SK-N-SH (cell line): Measurements from ENCODE around the gene STK32A. TPM values are rescaled to one million over a fixed set of nuclear protein-coding genes. Genes with fewer than 3 reads are reported as not detected.

Experiments
- CTCF ChIA-PET: fragments of 300-600, 350-600 bp; formaldehyde crosslinking; extraction: SDS; loops from one replicate; lab custom pipeline; 2021; lab: Yijun Ruan, JAX
- POLR2A ChIA-PET: fragments of 350-600 bp; sonication (Branson Sonifier 250); formaldehyde crosslinking; extraction: SDS; loops from one replicate; lab custom pipeline; 2020; ENCODE audit warnings: antibody characterized with exemption, inconsistent platforms; lab: Yijun Ruan, JAX
- DNase-seq: peaks from one replicate; pipeline ENCODE4 v3.0.0; 2012
- H2AFZ ChIP-seq: fragments of 200-600 bp; sonication (generic); 2 replicates; pipeline ENCODE4 v1.8.1; 2016; ENCODE audit warnings: antibody characterized with exemption, mild to moderate bottlenecking, low read depth
- H3F3A ChIP-seq: fragments of 200-600 bp; sonication (generic); replicated peaks from 2 replicates; pipeline ENCODE3; 2016; ENCODE audit warnings: antibody characterized with exemption, mild to moderate bottlenecking; ENCODE audit not compliant: insufficient read depth
- H3K27ac ChIP-seq, 2 experiments: fragments of 200-500 bp in 1 of 2; fragments of 200-600 bp in 1 of 2; sonication (Bioruptor generic) in 1 of 2; sonication (generic), shearing (Covaris generic) in 1 of 2; 2 replicates each; pipeline versions ENCODE4 v1.5.1 to v1.6.1; 2014 to 2016; ENCODE audit warnings: low read depth in 2 of 2, inconsistent platforms in 1 of 2, low read length in 1 of 2, mild to moderate bottlenecking in 1 of 2, mixed read lengths in 1 of 2
- H3K27me3 ChIP-seq: fragments of 200-600 bp; sonication (generic), shearing (Covaris generic); 2 replicates; pipeline ENCODE4 v1.6.1; 2016; ENCODE audit warnings: mixed run types; ENCODE audit not compliant: insufficient read depth
- H3K36me3 ChIP-seq, 2 experiments: fragments of 200-500 bp in 1 of 2; fragments of 200-600 bp in 1 of 2; sonication (Bioruptor generic) in 1 of 2; sonication (generic) in 1 of 2; replicated peaks in 1 of 2; 2 replicates each; pipeline versions ENCODE3 to v1.5.1; 2014 to 2016; ENCODE audit warnings: low read length in 1 of 2, mild to moderate bottlenecking in 1 of 2; ENCODE audit not compliant: insufficient read depth in 2 of 2, control insufficient read depth in 1 of 2
- H3K4me1 ChIP-seq, 2 experiments: fragments of 200-500 bp in 1 of 2; fragments of 200-600 bp in 1 of 2; sonication (Bioruptor generic) in 1 of 2; sonication (generic), shearing (Covaris generic) in 1 of 2; 2 replicates each; pipeline versions ENCODE4 v1.5.1 to v1.6.1; 2014 to 2016; ENCODE audit warnings: low read depth in 1 of 2, low read length in 1 of 2, mixed run types in 1 of 2; ENCODE audit not compliant: insufficient read depth in 2 of 2, control insufficient read depth in 1 of 2
- H3K4me2 ChIP-seq: fragments of 200-600 bp; sonication (generic), shearing (Covaris generic); 2 replicates; pipeline ENCODE4 v1.6.1; 2017; ENCODE audit warnings: mixed run types
- H3K4me3 ChIP-seq, 2 experiments: fragments of 200-500 bp in 1 of 2; fragments of 200-600 bp in 1 of 2; sonication (Bioruptor generic) in 1 of 2; sonication (generic), shearing (Covaris generic) in 1 of 2; 2 replicates each; pipeline versions ENCODE4 v1.5.1 to v1.8.1; 2014 to 2016; ENCODE audit warnings: low read depth in 2 of 2, inconsistent platforms in 1 of 2, low read length in 1 of 2, mild to moderate bottlenecking in 1 of 2, mixed read lengths in 1 of 2, moderate library complexity in 1 of 2
- H3K79me2 ChIP-seq: fragments of 200-600 bp; sonication (generic); 2 replicates; pipeline ENCODE4 v1.8.1; 2017; ENCODE audit warnings: mild to moderate bottlenecking; ENCODE audit not compliant: insufficient read depth
- H3K9ac ChIP-seq: fragments of 200-600 bp; sonication (generic); 2 replicates; pipeline ENCODE4 v1.6.1; 2017; ENCODE audit warnings: mixed run types
- H3K9me2 ChIP-seq: fragments of 200-600 bp; sonication (generic); 2 replicates; pipeline ENCODE4 v1.6.1; 2017; ENCODE audit warnings: mixed run types
- H3K9me3 ChIP-seq: fragments of 200-600 bp; sonication (generic); 2 replicates; pipeline ENCODE4 v1.6.1; 2017; ENCODE audit warnings: mixed run types, mild to moderate bottlenecking, moderate library complexity
- H4K20me1 ChIP-seq: fragments of 200-600 bp; sonication (generic); 2 replicates; pipeline ENCODE4 v1.6.1; 2017; ENCODE audit warnings: mild to moderate bottlenecking, mixed run types; ENCODE audit not compliant: insufficient read depth
- FOSL2 ChIP-seq: IDR thresholded peaks from 2 replicates; pipeline ENCODE4 v1.4.0; 2012; ENCODE audit warnings: low read depth, mild to moderate bottlenecking, moderate library complexity, borderline replicate concordance
- FOXJ3 ChIP-seq: sonication (generic); formaldehyde crosslinking; IDR thresholded peaks from 2 replicates; pipeline ENCODE4 v1.5.1; 2020; ENCODE audit warnings: mild to moderate bottlenecking, missing genetic modification reagents
- FOXM1 ChIP-seq: IDR thresholded peaks from 2 replicates; pipeline ENCODE4 v1.4.0; 2012; ENCODE audit warnings: low read depth, mild to moderate bottlenecking
- GABPA ChIP-seq: IDR thresholded peaks from 2 replicates; pipeline ENCODE4 v1.4.0; 2012; ENCODE audit warnings: low read depth, mild to moderate bottlenecking
- GATA2 ChIP-seq: sonication (generic); formaldehyde crosslinking; IDR thresholded peaks from 2 replicates; pipeline ENCODE4 v1.5.0; 2020; ENCODE audit warnings: mild to moderate bottlenecking, missing genetic modification reagents
- NFIC ChIP-seq: IDR thresholded peaks from 2 replicates; pipeline ENCODE4 v1.4.0; 2012; ENCODE audit warnings: borderline replicate concordance
- NRF1 ChIP-seq: IDR thresholded peaks from 2 replicates; pipeline ENCODE4 v1.6.1; 2012; ENCODE audit warnings: low read depth, mild to moderate bottlenecking, low read length
- POLR2AphosphoS5 ChIP-seq: IDR thresholded peaks from 2 replicates; pipeline ENCODE4 v1.6.1; 2012; ENCODE audit warnings: low read depth, low read length
- RCOR1 ChIP-seq: fragments of 150-350 bp; IDR thresholded peaks from 2 replicates; pipeline ENCODE4 v1.6.1; 2017; ENCODE audit warnings: antibody characterized with exemption, low read length
- SIN3A ChIP-seq: IDR thresholded peaks from 2 replicates; pipeline ENCODE4 v1.6.1; 2012; ENCODE audit warnings: low read depth, mild to moderate bottlenecking, low read length, moderate library complexity, borderline replicate concordance
- TAF1 ChIP-seq: IDR thresholded peaks from 2 replicates; pipeline ENCODE4 v1.6.1; 2012; ENCODE audit warnings: low read depth, mild to moderate bottlenecking, low read length, moderate library complexity, borderline replicate concordance
- TCF12 ChIP-seq: IDR thresholded peaks from 2 replicates; pipeline ENCODE4 v1.4.0; 2012
- YY1 ChIP-seq: IDR thresholded peaks from 2 replicates; pipeline ENCODE4 v1.4.0; 2012; ENCODE audit warnings: low read depth, mild to moderate bottlenecking
- WGBS: methylation state at CpG from one replicate; pipeline ENCODE4 v1.1.6; 2017; ENCODE audit warnings: low lambda C conversion rate; 5-methylcytosine and 5-hydroxymethylcytosine counted together
- polyA plus RNA-seq, 3 experiments: library from polyadenylated mRNA; depleted of rRNA; stranded (reverse); fragments of >200 nt; gene quantifications; 2 replicates each; pipeline ENCODE4 v1.2.3, GENCODE V29; 2012
- TF ChIP-seq, protein P1 (sequence below): IDR thresholded peaks from 2 replicates; pipeline ENCODE4 v1.4.0; 2012; ENCODE audit warnings: low read depth, borderline replicate concordance
- TF ChIP-seq, protein P2 (sequence below): fragments of 150-350 bp; IDR thresholded peaks from 2 replicates; pipeline ENCODE4 v1.6.1; 2016; ENCODE audit warnings: mild to moderate bottlenecking, low read depth, low read length
- TF ChIP-seq, protein P3 (sequence below): fragments of 200-600 bp; sonication (generic); IDR thresholded peaks from 2 replicates; pipeline ENCODE4 v1.6.1; 2017; ENCODE audit warnings: antibody characterized with exemption, mild to moderate bottlenecking, moderate library complexity
- TF ChIP-seq, protein P4 (sequence below): IDR thresholded peaks from 2 replicates; pipeline ENCODE4 v1.6.1; 2012; ENCODE audit warnings: mild to moderate bottlenecking, low read depth, low read length, moderate library complexity

STK32A gene
- polyA plus RNA-seq, 1 of the 3 experiments (the other 2 are of a cell fraction), result 0.20 TPM

DNA sequence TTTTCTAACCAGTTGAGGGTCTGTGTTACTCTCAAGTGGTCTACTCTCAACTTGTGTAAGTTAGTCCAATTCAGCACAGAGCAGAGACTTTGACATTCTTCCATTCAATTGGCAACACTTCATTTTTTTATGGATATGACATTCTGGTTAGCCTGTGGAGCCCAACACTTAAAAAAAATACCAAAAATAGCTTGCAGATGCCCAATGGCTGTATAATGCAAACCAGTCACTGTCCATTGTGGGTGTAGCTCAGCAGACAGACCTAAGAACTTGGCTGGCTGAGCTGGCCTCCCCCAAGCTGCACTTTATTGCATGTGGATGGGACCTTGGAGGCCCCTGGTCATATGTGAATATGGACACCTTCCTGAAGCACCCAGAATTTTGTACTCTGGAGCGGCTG is 171.8 kb downstream of the STK32A start:
- no peaks in the 10 kb centered on the region for H3K27me3 ChIP-seq
- no peaks in the 10 kb centered on the region; the same call in 1 of the 2 replicates for H4K20me1 ChIP-seq
- ChIA-PET POLR2A (no interaction called here), CTCF (interaction anchor here (0.9 to 1.3 kb wide), 3 partner anchors 15 to 182 kb away, joined by 3 to 4 read pairs (median 3); no protein-coding TSS in a partner anchor)
- peaks cover 50 to 74% of the 10 kb centered on the region in 2 experiments for H3K36me3 ChIP-seq
- TF ChIP-seq GABPA, result no peak
- no peak for TF ChIP-seq NFIC
- no peak for TF ChIP-seq YY1
- TF ChIP-seq FOSL2, result no peak
- no peak for TF ChIP-seq POLR2AphosphoS5
- TF ChIP-seq, protein P1, sequence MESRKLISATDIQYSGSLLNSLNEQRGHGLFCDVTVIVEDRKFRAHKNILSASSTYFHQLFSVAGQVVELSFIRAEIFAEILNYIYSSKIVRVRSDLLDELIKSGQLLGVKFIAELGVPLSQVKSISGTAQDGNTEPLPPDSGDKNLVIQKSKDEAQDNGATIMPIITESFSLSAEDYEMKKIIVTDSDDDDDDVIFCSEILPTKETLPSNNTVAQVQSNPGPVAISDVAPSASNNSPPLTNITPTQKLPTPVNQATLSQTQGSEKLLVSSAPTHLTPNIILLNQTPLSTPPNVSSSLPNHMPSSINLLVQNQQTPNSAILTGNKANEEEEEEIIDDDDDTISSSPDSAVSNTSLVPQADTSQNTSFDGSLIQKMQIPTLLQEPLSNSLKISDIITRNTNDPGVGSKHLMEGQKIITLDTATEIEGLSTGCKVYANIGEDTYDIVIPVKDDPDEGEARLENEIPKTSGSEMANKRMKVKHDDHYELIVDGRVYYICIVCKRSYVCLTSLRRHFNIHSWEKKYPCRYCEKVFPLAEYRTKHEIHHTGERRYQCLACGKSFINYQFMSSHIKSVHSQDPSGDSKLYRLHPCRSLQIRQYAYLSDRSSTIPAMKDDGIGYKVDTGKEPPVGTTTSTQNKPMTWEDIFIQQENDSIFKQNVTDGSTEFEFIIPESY, result no peak
- TF ChIP-seq GATA2 (CRISPR knock-in tag), result no peak
- TF ChIP-seq TAF1, result no peak
- TF ChIP-seq SIN3A, result no peak
- no peak for TF ChIP-seq FOXM1
- TF ChIP-seq, protein P2, sequence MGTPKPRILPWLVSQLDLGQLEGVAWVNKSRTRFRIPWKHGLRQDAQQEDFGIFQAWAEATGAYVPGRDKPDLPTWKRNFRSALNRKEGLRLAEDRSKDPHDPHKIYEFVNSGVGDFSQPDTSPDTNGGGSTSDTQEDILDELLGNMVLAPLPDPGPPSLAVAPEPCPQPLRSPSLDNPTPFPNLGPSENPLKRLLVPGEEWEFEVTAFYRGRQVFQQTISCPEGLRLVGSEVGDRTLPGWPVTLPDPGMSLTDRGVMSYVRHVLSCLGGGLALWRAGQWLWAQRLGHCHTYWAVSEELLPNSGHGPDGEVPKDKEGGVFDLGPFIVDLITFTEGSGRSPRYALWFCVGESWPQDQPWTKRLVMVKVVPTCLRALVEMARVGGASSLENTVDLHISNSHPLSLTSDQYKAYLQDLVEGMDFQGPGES, result no peak
- TF ChIP-seq, protein P3, sequence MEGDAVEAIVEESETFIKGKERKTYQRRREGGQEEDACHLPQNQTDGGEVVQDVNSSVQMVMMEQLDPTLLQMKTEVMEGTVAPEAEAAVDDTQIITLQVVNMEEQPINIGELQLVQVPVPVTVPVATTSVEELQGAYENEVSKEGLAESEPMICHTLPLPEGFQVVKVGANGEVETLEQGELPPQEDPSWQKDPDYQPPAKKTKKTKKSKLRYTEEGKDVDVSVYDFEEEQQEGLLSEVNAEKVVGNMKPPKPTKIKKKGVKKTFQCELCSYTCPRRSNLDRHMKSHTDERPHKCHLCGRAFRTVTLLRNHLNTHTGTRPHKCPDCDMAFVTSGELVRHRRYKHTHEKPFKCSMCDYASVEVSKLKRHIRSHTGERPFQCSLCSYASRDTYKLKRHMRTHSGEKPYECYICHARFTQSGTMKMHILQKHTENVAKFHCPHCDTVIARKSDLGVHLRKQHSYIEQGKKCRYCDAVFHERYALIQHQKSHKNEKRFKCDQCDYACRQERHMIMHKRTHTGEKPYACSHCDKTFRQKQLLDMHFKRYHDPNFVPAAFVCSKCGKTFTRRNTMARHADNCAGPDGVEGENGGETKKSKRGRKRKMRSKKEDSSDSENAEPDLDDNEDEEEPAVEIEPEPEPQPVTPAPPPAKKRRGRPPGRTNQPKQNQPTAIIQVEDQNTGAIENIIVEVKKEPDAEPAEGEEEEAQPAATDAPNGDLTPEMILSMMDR, result no peak
- TF ChIP-seq FOXJ3 (CRISPR knock-in tag), result no peak
- no peak for TF ChIP-seq NRF1
- TF ChIP-seq TCF12, result no peak
- TF ChIP-seq, protein P4, sequence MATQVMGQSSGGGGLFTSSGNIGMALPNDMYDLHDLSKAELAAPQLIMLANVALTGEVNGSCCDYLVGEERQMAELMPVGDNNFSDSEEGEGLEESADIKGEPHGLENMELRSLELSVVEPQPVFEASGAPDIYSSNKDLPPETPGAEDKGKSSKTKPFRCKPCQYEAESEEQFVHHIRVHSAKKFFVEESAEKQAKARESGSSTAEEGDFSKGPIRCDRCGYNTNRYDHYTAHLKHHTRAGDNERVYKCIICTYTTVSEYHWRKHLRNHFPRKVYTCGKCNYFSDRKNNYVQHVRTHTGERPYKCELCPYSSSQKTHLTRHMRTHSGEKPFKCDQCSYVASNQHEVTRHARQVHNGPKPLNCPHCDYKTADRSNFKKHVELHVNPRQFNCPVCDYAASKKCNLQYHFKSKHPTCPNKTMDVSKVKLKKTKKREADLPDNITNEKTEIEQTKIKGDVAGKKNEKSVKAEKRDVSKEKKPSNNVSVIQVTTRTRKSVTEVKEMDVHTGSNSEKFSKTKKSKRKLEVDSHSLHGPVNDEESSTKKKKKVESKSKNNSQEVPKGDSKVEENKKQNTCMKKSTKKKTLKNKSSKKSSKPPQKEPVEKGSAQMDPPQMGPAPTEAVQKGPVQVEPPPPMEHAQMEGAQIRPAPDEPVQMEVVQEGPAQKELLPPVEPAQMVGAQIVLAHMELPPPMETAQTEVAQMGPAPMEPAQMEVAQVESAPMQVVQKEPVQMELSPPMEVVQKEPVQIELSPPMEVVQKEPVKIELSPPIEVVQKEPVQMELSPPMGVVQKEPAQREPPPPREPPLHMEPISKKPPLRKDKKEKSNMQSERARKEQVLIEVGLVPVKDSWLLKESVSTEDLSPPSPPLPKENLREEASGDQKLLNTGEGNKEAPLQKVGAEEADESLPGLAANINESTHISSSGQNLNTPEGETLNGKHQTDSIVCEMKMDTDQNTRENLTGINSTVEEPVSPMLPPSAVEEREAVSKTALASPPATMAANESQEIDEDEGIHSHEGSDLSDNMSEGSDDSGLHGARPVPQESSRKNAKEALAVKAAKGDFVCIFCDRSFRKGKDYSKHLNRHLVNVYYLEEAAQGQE, result no peak
- TF ChIP-seq RCOR1, result no peak
- no peaks in the 10 kb centered on the region for H3K79me2 ChIP-seq
- no peak overlapping the region for H3K4me3 ChIP-seq
- no peak overlapping the region for H2AFZ ChIP-seq
- DNase-seq, result no peak
- H3K4me2 ChIP-seq, result peak overlapping the region; percentile 42
- no CpG with 5 or more reads among the region's 1 CpG for WGBS
- H3K9ac ChIP-seq, result no peak overlapping the region
- H3F3A ChIP-seq, result peaks cover 38% of the 10 kb centered on the region
- H3K4me1 ChIP-seq, result peaks cover 23 to 31% of the 10 kb centered on the region in 2 experiments
- H3K27ac ChIP-seq, result peak overlapping the region; percentile 9 to 99; a peak in 3 of 4 replicates
- no peaks in the 10 kb centered on the region for H3K9me2 ChIP-seq
- no peaks in the 10 kb centered on the region for H3K9me3 ChIP-seq
